K562 (cell line): ENCODE results near the gene CIAO2A. TPM values are rescaled to one million over a fixed set of nuclear protein-coding genes. Genes with fewer than 3 reads are reported as not detected.
A peak's percentile ranks its signal among the peaks of the same experiment; 100 is the strongest.

ENCODE experiments used
- EHMT2 ChIP-seq: fragments of 450-650 bp; IDR thresholded peaks from 2 replicates; pipeline ENCODE4 v1.6.1; 2018; ENCODE audit warnings: antibody characterized with exemption
- ESRRA ChIP-seq: fragments of 450-650 bp; IDR thresholded peaks from 2 replicates; pipeline ENCODE4 v1.6.1; 2014; ENCODE audit warnings: low read depth, mild to moderate bottlenecking, moderate library complexity, borderline replicate concordance
- JUNB ChIP-seq: fragments of 450-650 bp; formaldehyde crosslinking; conservative IDR thresholded peaks from 2 replicates; pipeline ENCODE4 v1.4.0; 2020; ENCODE audit warnings: mild to moderate bottlenecking
- PCBP2 ChIP-seq: fragments of 200-400 bp; formaldehyde crosslinking; IDR thresholded peaks from 2 replicates; pipeline ENCODE4 v1.6.1; 2018; ENCODE audit warnings: low read length, low read depth, mild to moderate bottlenecking, moderate library complexity; ENCODE audit not compliant: poor library complexity, severe bottlenecking
- ZFP36 ChIP-seq: fragments of 150-350 bp; IDR thresholded peaks from 2 replicates; pipeline ENCODE4 v1.6.1; 2018; ENCODE audit warnings: low read length, low read depth; ENCODE audit not compliant: partially characterized antibody
- ZNF512 ChIP-seq: IDR thresholded peaks from 2 replicates; pipeline ENCODE4 v1.6.1; 2016; ENCODE audit warnings: missing genetic modification characterization, missing compliant biosample characterization
- polyA plus RNA-seq, 8 experiments: library from polyadenylated mRNA; depleted of rRNA in 4 of 8; stranded (reverse) in 5 of 8; unstranded in 3 of 8; fragments of >200 nt; fragmentation: Nextera tagmentation in 2 of 8; fragmentation: Illumina TruSeq in 1 of 8; extraction: Ambion mirVana in 2 of 8; extraction: Trizol in 1 of 8; gene quantifications; 2 replicates each; pipeline versions ENCODE4 v1.2.1 to v1.2.3, GENCODE V29; 2011 to 2014; ENCODE audit warnings: inconsistent platforms in 1 of 8, missing spikeins in 1 of 8
- total RNA-seq, 7 experiments: library from RNA; depleted of rRNA in 6 of 7; stranded (reverse); fragments of >200 nt in 6 of 7; fragmentation: Illumina TruSeq in 2 of 7; extraction: Trizol in 2 of 7; gene quantifications; 2 replicates each; pipeline versions ENCODE4 v1.2.1 to v1.2.3, GENCODE V29; 2011 to 2021; ENCODE audit warnings: low replicate concordance in 1 of 7
- TF ChIP-seq, protein P1 (sequence below): fragments of 450-650 bp; IDR thresholded peaks from 2 replicates; pipeline ENCODE4 v1.6.1; 2017; ENCODE audit warnings: antibody characterized with exemption, mild to moderate bottlenecking
- TF ChIP-seq, protein P2 (sequence below), 3 experiments: IDR thresholded peaks in 2 of 3; conservative IDR thresholded peaks in 1 of 3; 2 replicates each; pipeline ENCODE4 v1.5.1; 2011 to 2012; ENCODE audit warnings: low read length in 3 of 3, mild to moderate bottlenecking in 3 of 3, control low read depth in 2 of 3, improper control_type of control experiment in 1 of 3, inconsistent platforms in 1 of 3, low read depth in 1 of 3, mixed read lengths in 1 of 3, moderate library complexity in 1 of 3; ENCODE audit not compliant: insufficient read depth in 2 of 3

The CIAO2A gene
- total and polyA plus RNA-seq, 9 of the 15 experiments (the other 6 are each of a cell fraction or from before 2014, with no cell fraction given): 161 to 429 (median 313) TPM

GRCh38 chr15:64023220-64023619, 70.4 kb downstream of the CIAO2A start (continued):
- TF ChIP-seq, protein P1, sequence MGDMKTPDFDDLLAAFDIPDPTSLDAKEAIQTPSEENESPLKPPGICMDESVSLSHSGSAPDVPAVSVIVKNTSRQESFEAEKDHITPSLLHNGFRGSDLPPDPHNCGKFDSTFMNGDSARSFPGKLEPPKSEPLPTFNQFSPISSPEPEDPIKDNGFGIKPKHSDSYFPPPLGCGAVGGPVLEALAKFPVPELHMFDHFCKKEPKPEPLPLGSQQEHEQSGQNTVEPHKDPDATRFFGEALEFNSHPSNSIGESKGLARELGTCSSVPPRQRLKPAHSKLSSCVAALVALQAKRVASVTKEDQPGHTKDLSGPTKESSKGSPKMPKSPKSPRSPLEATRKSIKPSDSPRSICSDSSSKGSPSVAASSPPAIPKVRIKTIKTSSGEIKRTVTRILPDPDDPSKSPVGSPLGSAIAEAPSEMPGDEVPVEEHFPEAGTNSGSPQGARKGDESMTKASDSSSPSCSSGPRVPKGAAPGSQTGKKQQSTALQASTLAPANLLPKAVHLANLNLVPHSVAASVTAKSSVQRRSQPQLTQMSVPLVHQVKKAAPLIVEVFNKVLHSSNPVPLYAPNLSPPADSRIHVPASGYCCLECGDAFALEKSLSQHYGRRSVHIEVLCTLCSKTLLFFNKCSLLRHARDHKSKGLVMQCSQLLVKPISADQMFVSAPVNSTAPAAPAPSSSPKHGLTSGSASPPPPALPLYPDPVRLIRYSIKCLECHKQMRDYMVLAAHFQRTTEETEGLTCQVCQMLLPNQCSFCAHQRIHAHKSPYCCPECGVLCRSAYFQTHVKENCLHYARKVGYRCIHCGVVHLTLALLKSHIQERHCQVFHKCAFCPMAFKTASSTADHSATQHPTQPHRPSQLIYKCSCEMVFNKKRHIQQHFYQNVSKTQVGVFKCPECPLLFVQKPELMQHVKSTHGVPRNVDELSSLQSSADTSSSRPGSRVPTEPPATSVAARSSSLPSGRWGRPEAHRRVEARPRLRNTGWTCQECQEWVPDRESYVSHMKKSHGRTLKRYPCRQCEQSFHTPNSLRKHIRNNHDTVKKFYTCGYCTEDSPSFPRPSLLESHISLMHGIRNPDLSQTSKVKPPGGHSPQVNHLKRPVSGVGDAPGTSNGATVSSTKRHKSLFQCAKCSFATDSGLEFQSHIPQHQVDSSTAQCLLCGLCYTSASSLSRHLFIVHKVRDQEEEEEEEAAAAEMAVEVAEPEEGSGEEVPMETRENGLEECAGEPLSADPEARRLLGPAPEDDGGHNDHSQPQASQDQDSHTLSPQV: 0 out of 2 replicates have a peak, but pooled peaks have one; percentile 34
- TF ChIP-seq, protein P2, sequence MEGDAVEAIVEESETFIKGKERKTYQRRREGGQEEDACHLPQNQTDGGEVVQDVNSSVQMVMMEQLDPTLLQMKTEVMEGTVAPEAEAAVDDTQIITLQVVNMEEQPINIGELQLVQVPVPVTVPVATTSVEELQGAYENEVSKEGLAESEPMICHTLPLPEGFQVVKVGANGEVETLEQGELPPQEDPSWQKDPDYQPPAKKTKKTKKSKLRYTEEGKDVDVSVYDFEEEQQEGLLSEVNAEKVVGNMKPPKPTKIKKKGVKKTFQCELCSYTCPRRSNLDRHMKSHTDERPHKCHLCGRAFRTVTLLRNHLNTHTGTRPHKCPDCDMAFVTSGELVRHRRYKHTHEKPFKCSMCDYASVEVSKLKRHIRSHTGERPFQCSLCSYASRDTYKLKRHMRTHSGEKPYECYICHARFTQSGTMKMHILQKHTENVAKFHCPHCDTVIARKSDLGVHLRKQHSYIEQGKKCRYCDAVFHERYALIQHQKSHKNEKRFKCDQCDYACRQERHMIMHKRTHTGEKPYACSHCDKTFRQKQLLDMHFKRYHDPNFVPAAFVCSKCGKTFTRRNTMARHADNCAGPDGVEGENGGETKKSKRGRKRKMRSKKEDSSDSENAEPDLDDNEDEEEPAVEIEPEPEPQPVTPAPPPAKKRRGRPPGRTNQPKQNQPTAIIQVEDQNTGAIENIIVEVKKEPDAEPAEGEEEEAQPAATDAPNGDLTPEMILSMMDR (IDR thresholded peaks at IDR 0.05 in 2 of 3, conservative IDR thresholded peaks at IDR 0.05 in 1 of 3; ENCODE audit: insufficient read depth in 2 of 3, low read depth in 1 of 3, low read length in 3 of 3): no peak
- TF ChIP-seq ZNF512 (tag) (no peak), ESRRA (no peak), ZFP36 (peak; percentile 84), JUNB (CRISPR knock-in tag) (no peak), EHMT2 (0 out of 2 replicates have a peak, but pooled peaks have one; percentile 45), PCBP2 (no peak)
- TF ChIP-seq, all 486 proteins: peak for 4
